ENCODE measurements around the gene THBS2. TPM values are rescaled to one million over a fixed set of nuclear protein-coding genes. Genes with fewer than 3 reads are reported as not detected.

THBS2 gene
- total RNA-seq, 1 donor from 2014 or later, result 8.8 TPM

DNA sequence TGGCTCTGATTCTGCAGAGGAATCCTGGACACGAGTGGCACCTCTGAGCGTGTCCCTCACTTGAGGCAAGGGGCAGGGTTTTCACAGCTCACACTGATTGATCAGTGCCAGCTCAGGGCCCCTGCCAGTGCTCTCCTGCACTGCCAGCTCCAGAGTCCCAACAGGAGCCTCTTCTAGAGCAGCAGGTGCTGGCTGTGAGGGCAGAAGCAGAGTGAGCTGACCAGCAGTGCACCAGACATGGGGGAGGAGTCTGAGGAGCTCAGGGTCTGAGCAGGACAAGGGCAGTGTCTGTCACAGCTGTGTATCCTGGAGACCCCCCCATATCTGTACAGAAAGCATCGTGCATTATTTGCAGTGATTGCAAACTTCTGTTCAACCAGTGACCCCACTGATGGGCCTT is 31.5 kb upstream of the THBS2 start:
- Histone ChIP-seq H3K9me3 (no peaks in the 10 kb centered on the region), H3K4me3 (no peak overlapping the region), H3K27ac (no peak overlapping the region), H3K4me1 (no peaks in the 10 kb centered on the region), H3K27me3 (ENCODE audit: low read depth) (no peaks in the 10 kb centered on the region), H3K36me3 (no peaks in the 10 kb centered on the region)
- no peak for ATAC-seq
- TF ChIP-seq, protein P1, sequence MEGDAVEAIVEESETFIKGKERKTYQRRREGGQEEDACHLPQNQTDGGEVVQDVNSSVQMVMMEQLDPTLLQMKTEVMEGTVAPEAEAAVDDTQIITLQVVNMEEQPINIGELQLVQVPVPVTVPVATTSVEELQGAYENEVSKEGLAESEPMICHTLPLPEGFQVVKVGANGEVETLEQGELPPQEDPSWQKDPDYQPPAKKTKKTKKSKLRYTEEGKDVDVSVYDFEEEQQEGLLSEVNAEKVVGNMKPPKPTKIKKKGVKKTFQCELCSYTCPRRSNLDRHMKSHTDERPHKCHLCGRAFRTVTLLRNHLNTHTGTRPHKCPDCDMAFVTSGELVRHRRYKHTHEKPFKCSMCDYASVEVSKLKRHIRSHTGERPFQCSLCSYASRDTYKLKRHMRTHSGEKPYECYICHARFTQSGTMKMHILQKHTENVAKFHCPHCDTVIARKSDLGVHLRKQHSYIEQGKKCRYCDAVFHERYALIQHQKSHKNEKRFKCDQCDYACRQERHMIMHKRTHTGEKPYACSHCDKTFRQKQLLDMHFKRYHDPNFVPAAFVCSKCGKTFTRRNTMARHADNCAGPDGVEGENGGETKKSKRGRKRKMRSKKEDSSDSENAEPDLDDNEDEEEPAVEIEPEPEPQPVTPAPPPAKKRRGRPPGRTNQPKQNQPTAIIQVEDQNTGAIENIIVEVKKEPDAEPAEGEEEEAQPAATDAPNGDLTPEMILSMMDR (IDR thresholded peaks at IDR 0.05), result no peak
- no peak for DNase-seq
- intact Hi-C loops (cut with DNase I), result no loop called here

GRCh38 chr6:169283924-169284323 is 30.3 kb upstream of the THBS2 start:
- ATAC-seq, result no peak
- no peak for DNase-seq
- TF ChIP-seq, protein P1 (IDR thresholded peaks at IDR 0.05), result no peak
- Histone ChIP-seq H3K27ac (no peak overlapping the region), H3K9me3 (no peaks in the 10 kb centered on the region), H3K4me3 (no peak overlapping the region), H3K4me1 (no peaks in the 10 kb centered on the region), H3K27me3 (ENCODE audit: low read depth) (no peaks in the 10 kb centered on the region), H3K36me3 (no peaks in the 10 kb centered on the region)
- intact Hi-C loops (cut with DNase I), result no loop called here

GRCh38 chr6:169282043-169282442 is 28.4 kb upstream of the THBS2 start:
- TF ChIP-seq, protein P1 (IDR thresholded peaks at IDR 0.05), result no peak

DNA sequence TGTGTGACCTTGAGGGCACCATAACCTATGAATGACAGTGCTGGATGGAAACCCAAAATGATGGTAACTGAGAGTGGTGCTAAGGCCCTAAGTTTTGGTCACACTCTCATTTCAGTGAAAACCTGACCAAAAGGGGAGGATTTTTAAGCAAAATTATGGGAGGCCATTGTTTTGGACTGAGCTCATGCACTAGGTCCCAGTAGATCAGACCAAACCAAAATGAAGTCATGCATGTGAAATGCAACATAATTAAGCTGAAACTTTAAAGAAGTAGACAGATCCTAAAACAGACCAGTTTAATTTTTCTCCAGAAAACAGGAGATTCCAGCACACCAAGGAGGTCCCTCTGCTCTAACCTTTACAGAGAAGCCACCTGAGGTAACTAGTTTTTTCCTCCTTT is 24.0 kb upstream of the THBS2 start:
- Histone ChIP-seq H3K27ac (no peak overlapping the region), H3K4me1 (no peaks in the 10 kb centered on the region), H3K27me3 (ENCODE audit: low read depth) (no peaks in the 10 kb centered on the region), H3K9me3 (no peaks in the 10 kb centered on the region), H3K4me3 (no peak overlapping the region), H3K36me3 (no peaks in the 10 kb centered on the region)
- intact Hi-C loops (cut with DNase I), result no loop called here
- TF ChIP-seq, protein P1 (IDR thresholded peaks at IDR 0.05), result no peak
- DNase-seq (no peak), ATAC-seq (no peak)

More at GRCh38 chr6:169282043-169282442, 28.4 kb upstream of the THBS2 start:
- intact Hi-C loops (cut with DNase I), result no loop called here
- Histone ChIP-seq H3K27me3 (ENCODE audit: low read depth) (no peaks in the 10 kb centered on the region), H3K27ac (no peak overlapping the region), H3K4me1 (no peaks in the 10 kb centered on the region), H3K4me3 (no peak overlapping the region), H3K9me3 (no peaks in the 10 kb centered on the region), H3K36me3 (no peaks in the 10 kb centered on the region)
- DNase-seq, result no peak
- no peak for ATAC-seq

DNA sequence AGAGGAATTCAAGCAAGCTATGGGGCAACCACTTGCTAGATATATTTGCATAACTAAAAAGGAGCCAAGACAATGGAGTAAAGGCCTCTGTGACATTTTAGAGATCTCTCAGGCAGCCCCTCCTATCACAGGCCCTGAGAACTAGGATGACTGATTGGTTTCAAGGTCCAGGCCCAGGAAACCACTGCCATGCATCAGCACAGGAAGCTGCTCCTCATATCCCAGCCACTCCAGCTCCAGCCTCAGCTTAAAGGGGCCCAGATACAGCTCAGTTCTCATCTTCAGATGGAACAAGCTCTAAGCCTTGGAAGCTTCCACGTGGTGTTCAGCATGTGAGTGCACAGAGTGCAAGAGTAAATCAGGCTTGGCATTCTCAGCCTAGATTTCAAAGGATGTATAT is 21.1 kb upstream of the THBS2 start:
- Histone ChIP-seq H3K27ac (no peak overlapping the region), H3K4me1 (peaks cover 6% of the 10 kb centered on the region), H3K36me3 (no peaks in the 10 kb centered on the region), H3K4me3 (no peak overlapping the region), H3K9me3 (no peaks in the 10 kb centered on the region), H3K27me3 (ENCODE audit: low read depth) (no peaks in the 10 kb centered on the region)
- ATAC-seq, result no peak
- DNase-seq, result no peak
- TF ChIP-seq, protein P1 (IDR thresholded peaks at IDR 0.05), result no peak
- intact Hi-C loops (cut with DNase I), result no loop called here

DNA sequence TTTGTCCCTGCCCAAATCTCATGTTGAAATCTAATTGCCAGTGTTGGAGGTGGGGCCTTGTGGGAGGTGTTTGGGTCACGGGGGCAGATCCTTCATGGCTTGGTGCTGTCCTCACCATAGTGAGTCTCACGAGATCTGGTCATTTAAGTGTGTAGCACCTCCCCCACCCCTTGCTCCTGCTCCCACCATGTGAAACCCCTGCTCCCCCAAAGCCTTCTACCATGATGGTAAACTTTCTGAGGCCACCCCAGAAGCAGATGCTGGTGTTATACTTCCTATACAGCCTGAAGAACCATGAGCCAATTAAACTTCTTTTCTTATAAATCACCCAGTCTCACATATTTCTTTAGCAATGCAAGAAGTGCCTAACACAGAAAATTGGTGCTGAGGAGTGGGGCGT is 19.9 kb upstream of the THBS2 start:
- H3K27me3 ChIP-seq (ENCODE audit: low read depth), result no peaks in the 10 kb centered on the region
- TF ChIP-seq, protein P1 (IDR thresholded peaks at IDR 0.05), result no peak
- peaks cover 12% of the 10 kb centered on the region for H3K4me1 ChIP-seq
- H3K4me3 ChIP-seq, result no peak overlapping the region
- H3K36me3 ChIP-seq, result no peaks in the 10 kb centered on the region
- intact Hi-C loops (cut with DNase I), result no loop called here
- no peaks in the 10 kb centered on the region for H3K9me3 ChIP-seq
- ATAC-seq (no peak), DNase-seq (no peak)
- no peak overlapping the region for H3K27ac ChIP-seq

All from lower lobe of right lung (tissue), 2 donors.